AG09319 (cell line): ENCODE results near the gene HPCAL1.

Experiments used
- DNase-seq: peaks from one replicate; pipeline ENCODE4 v3.0.0-alpha.2; 2010; ENCODE audit warnings: low read depth; ENCODE audit errors: extremely low read depth
- CTCF ChIP-seq: IDR thresholded peaks from 2 replicates; pipeline ENCODE4 v1.5.1; 2011; ENCODE audit warnings: low read depth, mild to moderate bottlenecking, inconsistent platforms, low read length, moderate library complexity

The HPCAL1 gene

GRCh38 chr2:10346929-10347561 lies 44.3 kb downstream of the HPCAL1 start:
- DNase-seq = no peak
- TF ChIP-seq CTCF = no peak

- no peak for DNase-seq
- no peak for TF ChIP-seq CTCF
Measured at GRCh38 chr2:10347562-10347948, 44.9 kb downstream of the HPCAL1 start.

- DNase-seq = no peak
- no peak for TF ChIP-seq CTCF
Measured at GRCh38 chr2:10348891-10349290, 46.2 kb downstream of the HPCAL1 start.

- no peak for DNase-seq
- TF ChIP-seq CTCF = no peak
Measured at GRCh38 chr2:10350761-10351160, 48.1 kb downstream of the HPCAL1 start.

- no peak for TF ChIP-seq CTCF
- no peak for DNase-seq
Measured at GRCh38 chr2:10352361-10352760, 49.7 kb downstream of the HPCAL1 start.

- TF ChIP-seq CTCF = no peak
- DNase-seq = no peak
Measured at GRCh38 chr2:10352972-10353371, 50.3 kb downstream of the HPCAL1 start.

GRCh38 chr2:10353931-10354330 lies 51.2 kb downstream of the HPCAL1 start:
- TF ChIP-seq CTCF = no peak
- DNase-seq = no peak
